GM04503 (cell line): Measurements from ENCODE around the gene HOXB7.

ENCODE experiments used
- DNase-seq: peaks from one replicate; pipeline ENCODE4 v3.0.0-alpha.2; 2012; ENCODE audit warnings: low read depth

HOXB7 gene

GRCh38 chr17:48565925-48566710 lies 44.7 kb downstream of the HOXB7 start:
- DNase-seq, result no peak

- no peak for DNase-seq
Measured at GRCh38 chr17:48565022-48565554, 45.7 kb downstream of the HOXB7 start.

- no peak for DNase-seq
Measured at GRCh38 chr17:48564188-48565021, 46.4 kb downstream of the HOXB7 start.

GRCh38 chr17:48563867-48564187 lies 47.0 kb downstream of the HOXB7 start:
- no peak for DNase-seq

- no peak for DNase-seq
Measured at GRCh38 chr17:48563385-48563838, 47.4 kb downstream of the HOXB7 start.

GRCh38 chr17:48562934-48563333 lies 47.9 kb downstream of the HOXB7 start:
- no peak for DNase-seq

- DNase-seq, result no peak
Measured at GRCh38 chr17:48561884-48562810, 48.7 kb downstream of the HOXB7 start.

- no peak for DNase-seq
Measured at GRCh38 chr17:48559840-48560817, 50.7 kb downstream of the HOXB7 start.

GRCh38 chr17:48559122-48559839 lies 51.5 kb downstream of the HOXB7 start:
- no peak for DNase-seq

- DNase-seq, result no peak
Measured at GRCh38 chr17:48558831-48559121, 52.0 kb downstream of the HOXB7 start.

GRCh38 chr17:48558057-48558830 lies 52.6 kb downstream of the HOXB7 start:
- no peak for DNase-seq
